Measurements from ENCODE around the gene GPATCH3.
A peak's percentile ranks its signal among the peaks of the same experiment; 100 is the strongest.
"Not testable (repeated sequence)": the region's sequence is repeated elsewhere in the genome, so short reads cannot be mapped to it uniquely, and the experiment has no call there.

GPATCH3 gene

DNA sequence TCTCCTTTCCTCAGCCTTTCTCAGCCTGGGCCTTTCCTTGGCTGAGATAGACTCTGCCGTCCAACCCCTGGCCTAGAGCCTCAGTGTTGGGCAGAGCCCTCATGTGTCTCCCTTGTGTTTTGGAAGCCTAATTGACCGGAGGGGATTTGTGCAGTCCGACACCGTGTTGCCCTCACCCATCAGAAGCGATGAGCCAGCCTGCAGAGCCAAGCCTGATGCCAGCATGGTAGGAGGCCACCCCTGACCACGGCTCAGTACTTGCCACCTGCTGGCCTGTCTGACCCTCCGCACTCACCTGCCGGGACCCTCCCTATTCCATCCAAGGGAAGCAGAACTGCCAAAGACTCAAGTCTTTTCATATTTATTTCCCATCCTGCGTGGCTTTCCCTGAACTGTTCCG is 46.7 kb downstream of the GPATCH3 start:
- no peak for TF ChIP-seq CTCF (IDR thresholded peaks at IDR 0.05; ENCODE audit: insufficient read depth, low read depth, low read length, missing control alignments)
- H3K4me3 ChIP-seq (ENCODE audit: low read depth, low read length), result no peak overlapping the region
- DNase-seq (ENCODE audit: low read depth), result no peak

DNA sequence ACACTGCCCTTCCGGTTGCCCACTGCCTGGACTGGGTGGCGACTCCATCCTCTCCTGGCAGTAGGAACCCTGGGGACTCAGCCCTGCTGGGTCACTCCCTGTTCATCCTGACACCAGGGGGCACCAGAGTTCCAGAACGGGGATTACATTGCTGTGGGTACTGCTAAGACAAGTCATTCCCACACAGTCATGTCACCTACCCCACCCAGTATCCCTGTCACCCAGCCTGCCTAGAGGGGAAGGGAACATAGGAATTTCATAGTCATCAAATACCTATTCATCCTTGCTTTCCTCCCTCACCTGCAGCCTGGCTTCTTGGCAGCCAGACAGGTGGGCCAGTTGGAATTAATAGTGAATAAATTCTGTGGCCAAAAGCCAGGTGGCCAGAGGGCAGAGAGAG is 47.1 kb downstream of the GPATCH3 start:
- DNase-seq (ENCODE audit: low read depth), result peak; percentile 81
- TF ChIP-seq CTCF (IDR thresholded peaks at IDR 0.05; ENCODE audit: insufficient read depth, low read depth, low read length, missing control alignments), result peak; percentile 79
- no peak overlapping the region for H3K4me3 ChIP-seq (ENCODE audit: low read depth, low read length)

DNA sequence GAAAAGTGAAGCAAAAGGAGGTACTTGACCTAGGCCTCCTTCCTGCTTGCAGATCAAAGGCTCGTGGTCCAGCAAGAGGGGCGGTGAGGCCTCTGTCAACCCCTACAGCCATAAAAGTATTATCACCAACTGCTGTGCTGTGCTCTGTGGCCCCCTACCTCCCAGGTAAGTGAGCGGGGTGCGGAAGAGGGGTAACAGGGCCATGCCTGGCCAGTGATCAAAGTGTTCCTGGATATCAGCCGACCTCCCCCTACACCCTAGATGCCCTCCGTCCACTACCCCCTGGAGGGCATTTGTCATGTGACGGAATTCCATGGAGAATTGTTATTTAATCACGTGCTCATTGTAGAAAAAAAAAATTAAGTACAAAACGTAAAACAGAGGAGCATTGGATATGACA is 47.6 kb downstream of the GPATCH3 start:
- no peak overlapping the region for H3K4me3 ChIP-seq (ENCODE audit: low read depth, low read length)
- no peak for DNase-seq (ENCODE audit: low read depth)
- TF ChIP-seq CTCF (IDR thresholded peaks at IDR 0.05; ENCODE audit: insufficient read depth, low read depth, low read length, missing control alignments), result no peak

DNA sequence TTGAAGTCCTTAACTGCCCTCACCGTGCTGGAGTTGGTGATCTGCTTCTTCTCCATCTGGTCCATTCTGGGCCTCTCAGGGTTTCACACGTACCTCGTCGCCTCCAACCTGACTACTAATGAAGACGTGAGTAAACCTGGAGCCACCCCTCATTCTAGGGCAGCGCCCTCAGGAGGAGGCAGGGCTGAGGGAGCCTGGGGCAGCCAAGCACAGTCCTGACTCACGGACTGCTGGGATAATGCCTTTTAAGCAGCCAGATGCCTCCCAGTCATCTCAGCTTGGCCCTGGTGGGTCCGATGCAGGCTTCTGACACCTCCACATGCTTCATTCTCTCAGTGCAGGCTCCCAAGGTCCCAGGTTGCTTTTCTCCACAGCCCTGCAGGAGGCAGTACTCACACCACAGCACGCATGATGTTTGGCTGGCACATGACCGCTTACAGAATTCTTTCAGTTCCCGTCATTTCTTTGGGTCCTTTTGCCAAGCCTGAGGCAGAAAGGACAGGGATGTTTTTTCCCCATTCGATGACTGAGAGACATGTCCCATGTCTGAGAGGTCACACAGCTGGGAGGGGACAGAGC is 49.1 kb downstream of the GPATCH3 start:
- DNase-seq (ENCODE audit: low read depth), result no peak
- H3K4me3 ChIP-seq (ENCODE audit: low read depth, low read length), result no peak overlapping the region
- TF ChIP-seq CTCF (IDR thresholded peaks at IDR 0.05; ENCODE audit: insufficient read depth, low read depth, low read length, missing control alignments), result no peak

DNA sequence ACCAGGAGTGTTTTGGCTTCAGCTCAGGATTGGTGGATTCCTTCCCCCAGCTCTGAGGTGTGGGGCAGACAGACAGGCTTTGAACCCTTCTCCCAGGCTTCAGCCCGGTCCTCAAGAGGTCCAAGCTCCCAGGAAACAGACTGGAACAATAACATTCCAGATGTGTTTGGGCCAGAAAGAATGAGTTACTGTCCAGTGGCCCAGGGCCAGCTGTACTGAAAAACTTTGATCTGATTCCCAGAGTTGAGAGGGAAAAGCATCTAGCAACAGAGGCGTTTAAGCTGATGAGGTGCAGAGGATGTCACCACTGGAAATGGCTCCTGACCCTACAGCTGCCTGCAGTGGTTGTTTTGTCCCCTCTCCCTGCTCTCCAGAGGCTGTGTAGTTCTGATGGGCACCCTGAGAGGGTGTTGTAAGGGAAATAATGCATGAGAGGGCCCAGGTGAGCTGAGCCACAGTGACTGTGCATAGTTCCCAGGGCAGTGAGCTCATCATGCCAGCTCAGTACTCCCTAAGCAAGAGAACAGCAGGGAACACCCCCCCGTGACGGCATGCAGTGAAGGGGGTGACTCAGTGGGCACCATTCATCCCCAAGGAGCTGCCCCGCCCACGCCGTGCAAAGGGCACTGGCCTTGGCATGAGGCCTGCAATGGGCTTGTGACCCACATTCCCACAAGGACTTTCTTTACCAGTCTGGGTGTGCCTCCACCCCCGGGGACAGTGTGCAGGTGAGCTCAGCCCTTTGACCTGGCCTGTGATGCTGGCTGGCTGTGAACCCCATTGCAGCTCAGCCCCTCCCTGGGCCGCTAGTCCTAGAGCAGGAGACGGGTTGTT is 51.1 kb downstream of the GPATCH3 start:
- DNase-seq (ENCODE audit: low read depth), result no peak
- H3K4me3 ChIP-seq (ENCODE audit: low read depth, low read length), result no peak overlapping the region
- no peak for TF ChIP-seq CTCF (IDR thresholded peaks at IDR 0.05; ENCODE audit: insufficient read depth, low read depth, low read length, missing control alignments)

DNA sequence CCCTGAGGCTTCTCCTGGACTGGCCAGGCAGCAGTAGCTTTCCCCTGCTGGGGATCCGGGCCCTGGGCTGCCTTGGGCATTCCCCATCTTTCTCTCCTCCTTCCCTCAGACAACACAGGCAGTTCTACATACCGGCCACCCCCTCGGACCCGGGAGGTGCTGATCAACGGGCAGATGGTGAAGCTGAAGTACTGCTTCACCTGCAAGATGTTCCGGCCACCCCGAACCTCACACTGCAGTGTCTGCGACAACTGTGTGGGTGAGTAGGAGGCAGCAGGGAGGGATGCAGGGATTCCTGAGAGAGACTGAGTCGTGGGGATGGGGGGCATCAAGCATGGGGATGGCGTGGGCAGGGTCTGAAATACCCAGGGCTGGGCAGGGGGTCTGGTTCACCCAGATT is 51.8 kb downstream of the GPATCH3 start:
- no peak overlapping the region for H3K4me3 ChIP-seq (ENCODE audit: low read depth, low read length)
- no peak for TF ChIP-seq CTCF (IDR thresholded peaks at IDR 0.05; ENCODE audit: insufficient read depth, low read depth, low read length, missing control alignments)
- no peak for DNase-seq (ENCODE audit: low read depth)

GRCh38 chr1:26847826-26848225 is 52.4 kb downstream of the GPATCH3 start:
- not testable (repeated sequence) for DNase-seq (ENCODE audit: low read depth)

More at GRCh38 chr1:26847826-26848225, 52.4 kb downstream of the GPATCH3 start:
- not testable (repeated sequence) for H3K4me3 ChIP-seq (ENCODE audit: low read depth, low read length)

Data from GM12865 (cell line).